Calu3 (cell line): ENCODE data around the gene PRKAR1A. TPM values are rescaled to one million over a fixed set of nuclear protein-coding genes. Genes with fewer than 3 reads are reported as not detected.

ENCODE experiments used
- Bru-seq: library from RNA; stranded (reverse); fragments of 400-500 nt; gene quantifications from one replicate; lab custom pipeline; 2021; lab: Mats Ljungman, UMichigan
- BruChase-seq, 2 experiments: library from RNA; stranded (reverse); fragments of 400-500 nt; gene quantifications; one replicate each; lab custom pipeline; 2021; lab: Mats Ljungman, UMichigan
- BruUV-seq: library from RNA; stranded (reverse); fragments of 400-500 nt; replicated peaks from 2 replicates; lab custom pipeline; 2021; lab: Mats Ljungman, UMichigan
- CTCF ChIA-PET: fragments of 300-600 bp; sonication (Branson Sonifier 250); formaldehyde crosslinking; loops from one replicate; lab custom pipeline; 2022; ENCODE audit warnings: antibody characterized with exemption; lab: Charles Lee
- DNase-seq: peaks from one replicate; pipeline ENCODE4 v3.0.0; 2022
- H3K27ac Mint-ChIP-seq: one replicate; pipeline ENCODE4 v1.8.0; 2022; ENCODE audit warnings: mixed read lengths; ENCODE audit not compliant: unreplicated experiment
- H3K27me3 Mint-ChIP-seq: one replicate; pipeline ENCODE4 v1.8.0; 2022; ENCODE audit warnings: mixed read lengths; ENCODE audit not compliant: unreplicated experiment
- H3K36me3 Mint-ChIP-seq: one replicate; pipeline ENCODE4 v1.8.0; 2022; ENCODE audit warnings: mild to moderate bottlenecking, moderate library complexity, mixed read lengths; ENCODE audit not compliant: insufficient read depth, unreplicated experiment
- H3K4me1 Mint-ChIP-seq: one replicate; pipeline ENCODE4 v1.8.0; 2022; ENCODE audit warnings: mild to moderate bottlenecking, low read depth, mixed read lengths; ENCODE audit not compliant: unreplicated experiment
- H3K4me3 Mint-ChIP-seq: one replicate; pipeline ENCODE4 v1.8.0; 2022; ENCODE audit warnings: mild to moderate bottlenecking, low read depth, moderate library complexity, mixed read lengths; ENCODE audit not compliant: unreplicated experiment
- H3K9me3 Mint-ChIP-seq: one replicate; pipeline ENCODE4 v1.8.0; 2022; ENCODE audit warnings: low read depth, mixed read lengths; ENCODE audit not compliant: unreplicated experiment
- CTCF ChIP-seq: fragments of 200-600 bp; IDR thresholded peaks from one replicate; pipeline ENCODE4 v1.8.0; 2022; ENCODE audit warnings: antibody characterized with exemption; ENCODE audit not compliant: unreplicated experiment
- intact Hi-C: fragments of 100-400 bp; cut with micrococcal nuclease; formaldehyde crosslinking; loops from one replicate; pipeline ENCODE4 v1.10.0; 2022; ENCODE audit not compliant: unreplicated experiment
- long read RNA-seq: library from polyadenylated mRNA; stranded (forward); transcript quantifications from one replicate; pipeline ENCODE4 v2.0.0, GENCODE V29; 2022
- total RNA-seq: library from RNA; stranded (reverse); gene quantifications from 2 replicates; pipeline ENCODE4 v1.2.3, GENCODE V29; 2022

PRKAR1A gene
- 239 and 248 TPM in 2 replicates for total RNA-seq
- percentile 92 among the genes with signal in this experiment for Bru-seq, nascent RNA
- BruChase-seq, experiment 1, labeled RNA remaining after a 6-hour chase: percentile 97 among the genes with signal in this experiment
- percentile 93 among the genes with signal in this experiment for BruChase-seq, experiment 2, labeled RNA remaining after a 2-hour chase
- long read RNA-seq, full-length matches to known transcripts: 282 of 336 reads
- long read RNA-seq, partial matches to known transcripts: 29 of 336 reads
- long read RNA-seq, other reads (novel, unspliced or antisense): 25 of 336 reads

DNA sequence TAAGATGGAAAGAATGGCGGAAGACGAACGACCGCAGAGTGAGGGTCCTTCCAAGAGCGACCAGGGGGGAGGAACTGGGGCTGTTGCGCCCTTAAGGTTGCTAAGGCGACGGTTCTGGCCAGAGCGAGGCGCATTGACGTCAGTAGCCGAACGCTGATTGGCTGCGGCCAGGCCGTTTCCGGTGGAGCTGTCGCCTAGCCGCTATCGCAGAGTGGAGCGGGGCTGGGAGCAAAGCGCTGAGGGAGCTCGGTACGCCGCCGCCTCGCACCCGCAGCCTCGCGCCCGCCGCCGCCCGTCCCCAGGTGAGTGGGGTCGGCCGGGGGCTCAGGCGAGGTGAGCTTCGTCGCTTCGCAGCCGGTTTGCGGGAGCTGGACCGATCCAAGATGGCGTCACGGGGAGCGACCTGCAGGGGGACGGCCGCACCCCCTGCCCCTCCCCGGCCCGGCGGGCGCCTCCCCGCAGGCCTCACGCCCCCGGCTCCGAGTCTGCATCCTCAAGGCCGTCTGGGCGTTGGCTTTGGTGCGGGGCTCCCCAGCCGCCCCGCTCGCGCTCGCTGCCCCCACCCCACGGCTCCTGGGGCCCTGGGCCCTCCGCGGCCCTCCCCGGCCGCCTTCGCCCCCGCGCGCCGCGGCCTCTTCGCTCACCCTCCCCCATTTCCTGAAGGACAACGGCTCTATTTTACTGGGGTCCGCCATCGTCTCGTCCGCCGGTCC, at the start of gene PRKAR1A:
Gene PRKAR1A, plus strand, starts transcription at position 184 of the 713 bp plus-strand sequence. CDS start 2,970 bp downstream, outside the sequence.
- H3K36me3 Mint-ChIP-seq: peaks cover 48% of the 10 kb centered on the region
- H3K27ac Mint-ChIP-seq: peak within 1 kb of the TSS; percentile 98
- TF ChIP-seq CTCF: no peak
- DNase-seq: peak; percentile 90
- peaks cover 3% of the 10 kb centered on the region for H3K9me3 Mint-ChIP-seq
- CTCF ChIA-PET: no interaction called here
- BruUV-seq: no TSS peak
- peaks cover 22% of the 10 kb centered on the region for H3K4me1 Mint-ChIP-seq
- H3K4me3 Mint-ChIP-seq: peak within 1 kb of the TSS; percentile 96
- intact Hi-C loops: no loop called here
- no peaks in the 10 kb centered on the region for H3K27me3 Mint-ChIP-seq

- no peaks in the 10 kb centered on the region for H3K36me3 Mint-ChIP-seq
- BruUV-seq: no TSS peak
- H3K4me1 Mint-ChIP-seq: peaks cover 17% of the 10 kb centered on the region
- H3K9me3 Mint-ChIP-seq: no peaks in the 10 kb centered on the region
- H3K27ac Mint-ChIP-seq: no peak overlapping the region
- intact Hi-C loops: loop anchor here (1.0 to 10.0 kb wide), 3 partner anchors 27 to 499 kb away; no protein-coding TSS in a partner anchor
- peaks cover 15% of the 10 kb centered on the region for H3K27me3 Mint-ChIP-seq
- CTCF ChIA-PET: no interaction called here
- no peak for DNase-seq
- no peak overlapping the region for H3K4me3 Mint-ChIP-seq
- no peak for TF ChIP-seq CTCF
Measured at GRCh38 chr17:68463211-68464019, 48.8 kb upstream of the PRKAR1A start.

GRCh38 chr17:68468334-68468733, 43.9 kb upstream of the PRKAR1A start:
- CTCF ChIA-PET: interaction anchor here (0.6 kb wide), 1 partner anchor 1316 kb away, joined by 5 read pairs; no protein-coding TSS in a partner anchor
- no peak overlapping the region for H3K4me3 Mint-ChIP-seq

More at GRCh38 chr17:68468334-68468733, 43.9 kb upstream of the PRKAR1A start:
- peaks cover 31% of the 10 kb centered on the region for H3K27me3 Mint-ChIP-seq
- DNase-seq: no peak
- peaks cover 11% of the 10 kb centered on the region for H3K4me1 Mint-ChIP-seq
- no peaks in the 10 kb centered on the region for H3K36me3 Mint-ChIP-seq
- no peaks in the 10 kb centered on the region for H3K9me3 Mint-ChIP-seq
- H3K27ac Mint-ChIP-seq: no peak overlapping the region
- intact Hi-C loops: loop anchor here (10.0 kb wide), 1 partner anchor 504 kb away; no protein-coding TSS in a partner anchor
- no peak for TF ChIP-seq CTCF
- no TSS peak for BruUV-seq
